BE2C (cell line): ENCODE results near the gene APH1B.

Experiments used
- DNase-seq: peaks from one replicate; pipeline ENCODE4 v3.0.0-alpha.2; 2020
- H3K27me3 ChIP-seq: fragments of 250-450 bp; sonication (Bioruptor Pico); 2 replicates; pipeline ENCODE4 v1.5.1; 2020; ENCODE audit warnings: mild to moderate bottlenecking
- H3K36me3 ChIP-seq: fragments of 250-450 bp; sonication (Bioruptor Pico); 2 replicates; pipeline ENCODE4 v1.5.1; 2020; ENCODE audit warnings: mild to moderate bottlenecking
- H3K4me1 ChIP-seq: fragments of 250-450 bp; sonication (Bioruptor Pico); 2 replicates; pipeline ENCODE4 v1.5.1; 2020
- H3K4me3 ChIP-seq: 2 replicates; pipeline ENCODE4 v1.5.1; 2011; ENCODE audit warnings: low read depth, low read length
- H3K9me3 ChIP-seq: fragments of 250-450 bp; sonication (Bioruptor Pico); 2 replicates; pipeline ENCODE4 v1.5.1; 2020
- CTCF ChIP-seq: IDR thresholded peaks from 2 replicates; pipeline ENCODE4 v1.5.1; 2012; ENCODE audit warnings: mild to moderate bottlenecking, low read depth, low read length

The APH1B gene

GRCh38 chr15:63305260-63305659 lies 27.9 kb downstream of the APH1B start:
- Histone ChIP-seq H3K4me3 (no peak overlapping the region), H3K27me3 (no peaks in the 10 kb centered on the region), H3K9me3 (no peaks in the 10 kb centered on the region), H3K36me3 (no peaks in the 10 kb centered on the region), H3K4me1 (no peaks in the 10 kb centered on the region; the same call in 1 of the 2 replicates)
- no peak for DNase-seq
- no peak for TF ChIP-seq CTCF

GRCh38 chr15:63306492-63307073 lies 29.2 kb downstream of the APH1B start:
- Histone ChIP-seq H3K4me3 (no peak overlapping the region), H3K4me1 (no peaks in the 10 kb centered on the region; the same call in 1 of the 2 replicates), H3K9me3 (no peaks in the 10 kb centered on the region), H3K27me3 (no peaks in the 10 kb centered on the region; the same call in 1 of the 2 replicates), H3K36me3 (no peaks in the 10 kb centered on the region)
- no peak for DNase-seq
- TF ChIP-seq CTCF: no peak

GRCh38 chr15:63308491-63308890 lies 31.1 kb downstream of the APH1B start:
- H3K36me3 ChIP-seq: no peaks in the 10 kb centered on the region
- DNase-seq: no peak
- no peak overlapping the region for H3K4me3 ChIP-seq
- no peak for TF ChIP-seq CTCF
- no peaks in the 10 kb centered on the region for H3K9me3 ChIP-seq
- H3K4me1 ChIP-seq: no peaks in the 10 kb centered on the region; the same call in 1 of the 2 replicates
- no peaks in the 10 kb centered on the region; the same call in 1 of the 2 replicates for H3K27me3 ChIP-seq

- no peak for DNase-seq
- no peak for TF ChIP-seq CTCF
These were observed 31.5 kb downstream of the APH1B start for GRCh38 chr15:63308947-63309346.

GRCh38 chr15:63310646-63311045 lies 33.2 kb downstream of the APH1B start:
- no peak for TF ChIP-seq CTCF
- H3K27me3 ChIP-seq: peaks cover 7% of the 10 kb centered on the region; the same call in 1 of the 2 replicates
- no peaks in the 10 kb centered on the region; the same call in 1 of the 2 replicates for H3K4me1 ChIP-seq
- no peak overlapping the region for H3K4me3 ChIP-seq
- H3K9me3 ChIP-seq: no peaks in the 10 kb centered on the region
- H3K36me3 ChIP-seq: no peaks in the 10 kb centered on the region
- no peak for DNase-seq

More at GRCh38 chr15:63308947-63309346, 31.5 kb downstream of the APH1B start:
- Histone ChIP-seq H3K36me3 (no peaks in the 10 kb centered on the region), H3K4me3 (no peak overlapping the region), H3K27me3 (peaks cover under 1% of the 10 kb centered on the region; the same call in 1 of the 2 replicates), H3K9me3 (no peaks in the 10 kb centered on the region), H3K4me1 (no peaks in the 10 kb centered on the region; the same call in 1 of the 2 replicates)

- no peak for DNase-seq
- Histone ChIP-seq H3K4me3 (no peak overlapping the region), H3K4me1 (no peaks in the 10 kb centered on the region; the same call in 1 of the 2 replicates), H3K9me3 (no peaks in the 10 kb centered on the region), H3K27me3 (peaks cover 7% of the 10 kb centered on the region; the same call in 1 of the 2 replicates), H3K36me3 (no peaks in the 10 kb centered on the region)
- no peak for TF ChIP-seq CTCF
These were observed 34.9 kb downstream of the APH1B start for GRCh38 chr15:63312286-63312685.
